Liver (tissue), 9 donors: ENCODE measurements around the gene PHLDA2. TPM values are rescaled to one million over a fixed set of nuclear protein-coding genes. Genes with fewer than 3 reads are reported as not detected.

Experiments used
- DNase-seq: peaks from one replicate; pipeline ENCODE4 v3.0.0-alpha.2; 2017; ENCODE audit warnings: low spot score
- H3K27ac ChIP-seq, 2 donors: one replicate each; pipeline ENCODE4 v1.7.0; 2013; ENCODE audit warnings: inconsistent platforms in 2 of 2, low read length in 2 of 2, control low read depth in 1 of 2, low read depth in 1 of 2, mild to moderate bottlenecking in 1 of 2
- H3K27me3 ChIP-seq, 4 donors: one replicate each; pipeline versions ENCODE4 v1.6.1 to v1.7.0; 2013; ENCODE audit warnings: low read length in 3 of 4, inconsistent platforms in 1 of 4, mild to moderate bottlenecking in 1 of 4, moderate library complexity in 1 of 4; ENCODE audit not compliant: control insufficient read depth in 4 of 4, insufficient read depth in 4 of 4
- H3K36me3 ChIP-seq, 4 donors: one replicate each; pipeline versions ENCODE4 v1.6.1 to v1.7.0; 2013; ENCODE audit warnings: low read length in 3 of 4, mild to moderate bottlenecking in 3 of 4, low read depth in 1 of 4, moderate library complexity in 1 of 4; ENCODE audit not compliant: control insufficient read depth in 4 of 4, insufficient read depth in 3 of 4
- H3K4me1 ChIP-seq, 4 donors: one replicate each; pipeline versions ENCODE4 v1.6.1 to v1.7.0; 2013; ENCODE audit warnings: low read length in 3 of 4, mild to moderate bottlenecking in 3 of 4, moderate library complexity in 1 of 4; ENCODE audit not compliant: control insufficient read depth in 4 of 4, insufficient read depth in 4 of 4
- H3K4me3 ChIP-seq, 3 donors: one replicate each; pipeline versions ENCODE4 v1.6.1 to v1.7.0; 2013; ENCODE audit warnings: low read length in 3 of 3, control low read depth in 1 of 3, low read depth in 1 of 3, mild to moderate bottlenecking in 1 of 3
- H3K9ac ChIP-seq, 2 donors: one replicate each; pipeline ENCODE4 v1.7.0; 2013; ENCODE audit warnings: low read length in 2 of 2, mild to moderate bottlenecking in 2 of 2, moderate library complexity in 2 of 2, control low read depth in 1 of 2, low read depth in 1 of 2
- H3K9me3 ChIP-seq, 4 donors: one replicate each; pipeline versions ENCODE4 v1.6.1 to v1.7.0; 2013; ENCODE audit warnings: low read length in 3 of 4; ENCODE audit not compliant: control insufficient read depth in 4 of 4
- ATF3 ChIP-seq: IDR thresholded peaks from 2 replicates; pipeline ENCODE4 v1.6.1; 2016; ENCODE audit warnings: antibody characterized with exemption
- CTCF ChIP-seq: fragments of 150-350 bp; IDR thresholded peaks from 2 replicates; pipeline ENCODE4 v1.5.1; 2017; ENCODE audit warnings: improper control_type of control experiment, low read depth, low read length; ENCODE audit not compliant: missing input control
- EGR1 ChIP-seq, 2 donors: IDR thresholded peaks; 2 replicates each; pipeline ENCODE4 v1.6.1; 2016 to 2018; ENCODE audit warnings: antibody characterized with exemption in 2 of 2, low read depth in 2 of 2
- FOXA1 ChIP-seq: IDR thresholded peaks from 2 replicates; pipeline ENCODE4 v1.6.1; 2016; ENCODE audit warnings: antibody characterized with exemption
- FOXA2 ChIP-seq: IDR thresholded peaks from 2 replicates; pipeline ENCODE4 v1.6.1; 2016; ENCODE audit warnings: antibody characterized with exemption
- GABPA ChIP-seq, 2 donors: IDR thresholded peaks in 1 of 2; conservative IDR thresholded peaks in 1 of 2; 2 replicates each; pipeline ENCODE4 v1.6.1; 2016; ENCODE audit warnings: antibody characterized with exemption in 2 of 2, mild to moderate bottlenecking in 1 of 2, moderate library complexity in 1 of 2
- HNF4A ChIP-seq, 2 donors: conservative IDR thresholded peaks; 2 replicates each; pipeline ENCODE4 v1.6.1; 2016; ENCODE audit warnings: antibody characterized with exemption in 2 of 2, mild to moderate bottlenecking in 2 of 2
- JUND ChIP-seq, 2 donors: IDR thresholded peaks; 2 replicates each; pipeline ENCODE4 v1.6.1; 2016; ENCODE audit warnings: antibody characterized with exemption in 2 of 2
- MAX ChIP-seq: IDR thresholded peaks from 2 replicates; pipeline ENCODE4 v1.6.1; 2016; ENCODE audit warnings: antibody characterized with exemption
- NR2F2 ChIP-seq: IDR thresholded peaks from 2 replicates; pipeline ENCODE4 v1.6.1; 2016; ENCODE audit warnings: antibody characterized with exemption
- RAD21 ChIP-seq, 2 donors: IDR thresholded peaks; 2 replicates each; pipeline ENCODE4 v1.6.1; 2016; ENCODE audit warnings: antibody characterized with exemption in 2 of 2, mild to moderate bottlenecking in 2 of 2
- REST ChIP-seq: IDR thresholded peaks from 2 replicates; pipeline ENCODE4 v1.6.1; 2016; ENCODE audit warnings: antibody characterized with exemption, mild to moderate bottlenecking
- RXRA ChIP-seq, 2 donors: IDR thresholded peaks; 2 replicates each; pipeline ENCODE4 v1.6.1; 2017 to 2018; ENCODE audit warnings: antibody characterized with exemption in 2 of 2, mild to moderate bottlenecking in 1 of 2
- SP1 ChIP-seq: IDR thresholded peaks from 2 replicates; pipeline ENCODE4 v1.6.1; 2018; ENCODE audit warnings: antibody characterized with exemption, mild to moderate bottlenecking
- TAF1 ChIP-seq: conservative IDR thresholded peaks from 2 replicates; pipeline ENCODE4 v1.6.1; 2016; ENCODE audit warnings: antibody characterized with exemption, mild to moderate bottlenecking
- ZBTB33 ChIP-seq: IDR thresholded peaks from 2 replicates; pipeline ENCODE4 v1.6.1; 2016; ENCODE audit warnings: antibody characterized with exemption
- WGBS: extraction: QIAGEN DNeasy Blood & Tissue Kit; methylation state at CpG from one replicate; pipeline ENCODE4 v1.1.7; 2013; 5-methylcytosine and 5-hydroxymethylcytosine counted together
- polyA plus RNA-seq, 2 donors: library from polyadenylated mRNA; stranded (reverse) in 1 of 2; unstranded in 1 of 2; fragments of 200-250 nt in 1 of 2; fragments of >200 nt in 1 of 2; fragmentation: Nextera tagmentation in 1 of 2; extraction: Ambion mirVana in 1 of 2; gene quantifications; one replicate each; pipeline versions ENCODE4 v1.2.1 to v1.2.3, GENCODE V29; 2013 to 2015
- total RNA-seq, 2 donors: library from RNA; depleted of rRNA; stranded (reverse); fragments of >200 nt; gene quantifications; one replicate each; pipeline ENCODE4 v1.2.3, GENCODE V29; 2014
- donor health status: healthy.
- donor health status: healthy.
- donor health status: healthy.
- donor health status: healthy.
- donor health status: healthy.

Gene PHLDA2
- total and polyA plus RNA-seq, 4 donors: 0.23 to 1.4 (median 0.99) TPM; not detected in 1

GRCh38 chr11:2950825-2951224 lies 21.6 kb upstream of the PHLDA2 start:
- peaks cover 2 to 5% (median 3%) of the 10 kb centered on the region in 4 donors for H3K4me1 ChIP-seq
- H3K27me3 ChIP-seq: no peaks in the 10 kb centered on the region
- no peaks in the 10 kb centered on the region for H3K9me3 ChIP-seq
- 96% methylated on average over 1 of the region's 1 CpG for WGBS
- no peak for DNase-seq
- peaks cover 10 to 79% (median 65%) of the 10 kb centered on the region in 4 donors for H3K36me3 ChIP-seq
- no peak overlapping the region for H3K27ac ChIP-seq
- no peak overlapping the region for H3K4me3 ChIP-seq
- H3K9ac ChIP-seq: no peak overlapping the region
- no peak for TF ChIP-seq JUND (IDR thresholded peaks at IDR 0.05)
- no peak for TF ChIP-seq FOXA1
- no peak for TF ChIP-seq HNF4A (conservative IDR thresholded peaks at IDR 0.05)
- TF ChIP-seq RXRA (IDR thresholded peaks at IDR 0.05): no peak
- TF ChIP-seq MAX: no peak
- TF ChIP-seq EGR1 (IDR thresholded peaks at IDR 0.05; ENCODE audit: low read depth in 2 of 2): no peak
- TF ChIP-seq TAF1: no peak
- no peak for TF ChIP-seq ATF3
- TF ChIP-seq FOXA2: no peak
- no peak for TF ChIP-seq GABPA (IDR thresholded peaks at IDR 0.05 in 1 of 2, conservative IDR thresholded peaks at IDR 0.05 in 1 of 2)
- TF ChIP-seq NR2F2: no peak

GRCh38 chr11:2949920-2950319 lies 20.7 kb upstream of the PHLDA2 start:
- WGBS: 94% methylated on average over 11 of the region's 11 CpGs
- DNase-seq: no peak
- Histone ChIP-seq H3K9me3 (no peaks in the 10 kb centered on the region), H3K4me1 (peaks cover 4 to 13% (median 9%) of the 10 kb centered on the region in 4 donors), H3K36me3 (peaks cover 10 to 72% (median 58%) of the 10 kb centered on the region in 4 donors), H3K27ac (no peak overlapping the region), H3K27me3 (no peaks in the 10 kb centered on the region), H3K9ac (no peak overlapping the region), H3K4me3 (no peak overlapping the region)
- TF ChIP-seq EGR1 (IDR thresholded peaks at IDR 0.05; ENCODE audit: low read depth in 2 of 2) (no peak), CTCF (no peak), RAD21 (IDR thresholded peaks at IDR 0.05) (no peak), SP1 (no peak), JUND (IDR thresholded peaks at IDR 0.05) (no peak), REST (no peak), RXRA (IDR thresholded peaks at IDR 0.05) (no peak), HNF4A (conservative IDR thresholded peaks at IDR 0.05) (no peak), TAF1 (no peak), FOXA2 (no peak), ZBTB33 (no peak)
